Naive thymus-derived CD4-positive, alpha-beta T cell (primary cell): ENCODE data around the gene IRF4. TPM values are rescaled to one million over a fixed set of nuclear protein-coding genes. Genes with fewer than 3 reads are reported as not detected.

ENCODE experiments used
- ATAC-seq: fragments of 150-1000 bp; cut with Tn5 transposase; 2 replicates; pipeline ENCODE4 v1.10.0; 2021; ENCODE audit warnings: mild to moderate bottlenecking, moderate library complexity
- CTCF ChIA-PET: fragments of 350-600 bp; sonication (Branson Sonifier 250); formaldehyde crosslinking; loops from one replicate; lab custom pipeline; 2021; ENCODE audit warnings: antibody characterized with exemption; lab: Charles Lee
- POLR2A ChIA-PET: fragments of 350-600 bp; sonication (Branson Sonifier 250); formaldehyde crosslinking; loops from one replicate; lab custom pipeline; 2021; ENCODE audit warnings: antibody characterized with exemption, inconsistent platforms; lab: Charles Lee
- DNase-seq, 9 donors: peaks; one replicate each; pipeline versions ENCODE4 v3.0.0 to v3.0.0-alpha.2; 2020 to 2022; ENCODE audit warnings: mixed read lengths in 1 of 9
- H3K27ac ChIP-seq: one replicate; pipeline ENCODE4 v1.7.0; 2013; ENCODE audit warnings: mild to moderate bottlenecking, low read depth, low read length, moderate library complexity
- H3K27me3 ChIP-seq, 2 donors: one replicate each; pipeline ENCODE4 v1.7.0; 2013; ENCODE audit warnings: low read length in 2 of 2, mild to moderate bottlenecking in 2 of 2, moderate library complexity in 2 of 2; ENCODE audit not compliant: control insufficient read depth in 2 of 2, insufficient read depth in 2 of 2
- H3K36me3 ChIP-seq, 3 experiments: 1 replicate in 2 of 3; 2 replicates in 1 of 3; pipeline ENCODE4 v1.7.0; 2013; ENCODE audit warnings: low read length in 3 of 3, mild to moderate bottlenecking in 3 of 3, moderate library complexity in 1 of 3; ENCODE audit not compliant: insufficient read depth in 3 of 3, control insufficient read depth in 2 of 3
- H3K4me1 ChIP-seq, 2 donors: one replicate each; pipeline ENCODE4 v1.7.0; 2013; ENCODE audit warnings: low read length in 2 of 2, mild to moderate bottlenecking in 2 of 2, moderate library complexity in 1 of 2; ENCODE audit not compliant: control insufficient read depth in 2 of 2, insufficient read depth in 2 of 2
- H3K4me3 ChIP-seq: 2 replicates; pipeline ENCODE4 v1.7.0; 2013; ENCODE audit warnings: mild to moderate bottlenecking, low read length
- H3K9me3 ChIP-seq, 3 experiments: 1 replicate in 2 of 3; 2 replicates in 1 of 3; pipeline ENCODE4 v1.7.0; 2013; ENCODE audit warnings: low read length in 3 of 3; ENCODE audit not compliant: control insufficient read depth in 2 of 3
- H3K27ac Mint-ChIP-seq, 9 donors: one replicate each; pipeline ENCODE4 v1.8.0; 2020 to 2022; ENCODE audit warnings: mixed read lengths in 9 of 9, mild to moderate bottlenecking in 8 of 9, moderate library complexity in 5 of 9, inconsistent platforms in 2 of 9
- H3K27me3 Mint-ChIP-seq, 5 donors: one replicate each; pipeline ENCODE4 v1.8.0; 2021 to 2022; ENCODE audit warnings: mixed read lengths in 5 of 5, mild to moderate bottlenecking in 1 of 5
- H3K36me3 Mint-ChIP-seq, 5 donors: one replicate each; pipeline ENCODE4 v1.8.0; 2020 to 2022; ENCODE audit warnings: mixed read lengths in 5 of 5, mild to moderate bottlenecking in 3 of 5, inconsistent platforms in 1 of 5
- H3K4me1 Mint-ChIP-seq, 7 donors: one replicate each; pipeline ENCODE4 v1.8.0; 2020 to 2022; ENCODE audit warnings: mixed read lengths in 7 of 7, mild to moderate bottlenecking in 3 of 7, inconsistent platforms in 1 of 7
- H3K4me3 Mint-ChIP-seq, 10 donors: one replicate each; pipeline ENCODE4 v1.8.0; 2020 to 2022; ENCODE audit warnings: mild to moderate bottlenecking in 10 of 10, mixed read lengths in 10 of 10, moderate library complexity in 6 of 10, inconsistent platforms in 2 of 10
- H3K9me3 Mint-ChIP-seq, 11 donors: one replicate each; pipeline ENCODE4 v1.8.0; 2020 to 2022; ENCODE audit warnings: mixed read lengths in 11 of 11, mild to moderate bottlenecking in 4 of 11, inconsistent platforms in 1 of 11, moderate library complexity in 1 of 11
- intact Hi-C, 2 donors: fragments of 100-400 bp; cut with micrococcal nuclease; formaldehyde crosslinking; loops; one replicate each; pipeline ENCODE4 v1.15.1; 2023
- polyA plus RNA-seq, 2 donors: library from polyadenylated mRNA; unstranded; fragments of 300-500 nt; fragmentation: Illumina TruSeq; gene quantifications; one replicate each; pipeline ENCODE4 v1.2.3, GENCODE V29; 2021
- total RNA-seq, 6 experiments: library from RNA in 5 of 6; stranded (reverse) in 5 of 6; gene quantifications; 1 replicate in 5 of 6; 2 replicates in 1 of 6; pipeline ENCODE4 v1.2.3 and lab custom pipeline; 2021 to 2026

Gene IRF4
- total and polyA plus RNA-seq, 7 experiments from 2014 or later: 3.2 to 175 (median 13.0) TPM

GRCh38 chr6:401239-401993 lies 9.9 kb downstream of the IRF4 start:
- Mint-ChIP-seq H3K9me3 (no peaks in the 10 kb centered on the region), H3K27me3 (no peaks in the 10 kb centered on the region), H3K27ac (peak overlapping the region in 4 of 9 donors; percentile 18 to 73 (median 54)), H3K36me3 (peaks cover 0 to 83% (median 9%) of the 10 kb centered on the region in 5 donors), H3K4me1 (peaks cover 18 to 88% (median 58%) of the 10 kb centered on the region in 7 donors), H3K4me3 (peak overlapping the region in 1 of 10 donors; percentile 84)
- Histone ChIP-seq H3K4me1 (peaks cover 8 to 35% of the 10 kb centered on the region in 2 donors), H3K4me3 (no peak overlapping the region), H3K27ac (no peak overlapping the region), H3K27me3 (no peaks in the 10 kb centered on the region), H3K36me3 (peaks cover 0 to 19% (median 0%) of the 10 kb centered on the region in 3 experiments), H3K9me3 (no peaks in the 10 kb centered on the region)
- ChIA-PET CTCF (no interaction called here), POLR2A (interaction anchor here (2.4 kb wide), 1 partner anchor 10 kb away, joined by 9 read pairs; the partner anchor contains the start of gene IRF4)
- no peak for ATAC-seq
- DNase-seq: no peak
- intact Hi-C loops: loop anchor here in 1 of 2 donors (5.0 kb wide), 2 partner anchors 111 to 156 kb away; no protein-coding TSS in a partner anchor

- POLR2A ChIA-PET: interaction anchor here (1.1 to 3.0 kb wide), 2 partner anchors 8 to 10 kb away, joined by 3 to 34 read pairs; partner anchors contain the start of gene IRF4
- Histone ChIP-seq H3K4me3 (no peak overlapping the region), H3K27me3 (no peaks in the 10 kb centered on the region), H3K36me3 (peaks cover 0 to 16% (median 0%) of the 10 kb centered on the region in 3 experiments), H3K27ac (no peak overlapping the region), H3K4me1 (peaks cover 8 to 35% of the 10 kb centered on the region in 2 donors), H3K9me3 (no peaks in the 10 kb centered on the region)
- no peak for DNase-seq
- Mint-ChIP-seq H3K27me3 (no peaks in the 10 kb centered on the region), H3K27ac (peak overlapping the region in 6 of 9 donors; percentile 19 to 73 (median 54)), H3K36me3 (peaks cover 0 to 84% (median 9%) of the 10 kb centered on the region in 5 donors), H3K4me1 (peaks cover 18 to 90% (median 58%) of the 10 kb centered on the region in 7 donors), H3K9me3 (no peaks in the 10 kb centered on the region), H3K4me3 (peak overlapping the region in 3 of 10 donors; percentile 11 to 84 (median 83))
- ATAC-seq: no peak
- intact Hi-C loops: loop anchor here in 1 of 2 donors (5.0 kb wide), 2 partner anchors 110 to 155 kb away; no protein-coding TSS in a partner anchor
- CTCF ChIA-PET: interaction anchor here (1.9 to 2.9 kb wide), 2 partner anchors 9 to 52 kb away, joined by 8 to 18 read pairs; partner anchors contain the start of gene IRF4
These were observed 10.6 kb downstream of the IRF4 start for GRCh38 chr6:401994-402640.

GRCh38 chr6:402901-403658 lies 11.5 kb downstream of the IRF4 start:
- no peaks in the 10 kb centered on the region for H3K9me3 Mint-ChIP-seq
- no peaks in the 10 kb centered on the region for H3K9me3 ChIP-seq
- H3K27ac Mint-ChIP-seq: peak overlapping the region; percentile 70 to 94 (median 85)
- no peaks in the 10 kb centered on the region for H3K27me3 ChIP-seq
- POLR2A ChIA-PET: interaction anchor here (0.6 to 3.6 kb wide), 6 partner anchors 7 to 215 kb away, joined by 3 to 34 read pairs (median 4); partner anchors contain the start of gene IRF4
- H3K36me3 ChIP-seq: peaks cover 0 to 17% (median 0%) of the 10 kb centered on the region in 3 experiments
- no peak for ATAC-seq
- no peak overlapping the region for H3K27ac ChIP-seq
- no peak overlapping the region for H3K4me3 ChIP-seq
- H3K36me3 Mint-ChIP-seq: peaks cover 0 to 83% (median 14%) of the 10 kb centered on the region in 5 donors
- peaks cover 15 to 90% (median 56%) of the 10 kb centered on the region in 7 donors for H3K4me1 Mint-ChIP-seq
- intact Hi-C loops: loop anchor here in 1 of 2 donors (5.0 kb wide), 2 partner anchors 109 to 154 kb away; no protein-coding TSS in a partner anchor
- DNase-seq: peak in 2 of 9 donors; percentile 16 to 54
- CTCF ChIA-PET: interaction anchor here (0.5 to 2.9 kb wide), 4 partner anchors 10 to 190 kb away, joined by 3 to 18 read pairs (median 6); partner anchors contain the start of gene IRF4
- peaks cover 8 to 35% of the 10 kb centered on the region in 2 donors for H3K4me1 ChIP-seq
- peak overlapping the region; percentile 63 to 89 (median 84) for H3K4me3 Mint-ChIP-seq
- no peaks in the 10 kb centered on the region for H3K27me3 Mint-ChIP-seq

GRCh38 chr6:403659-404655 lies 12.4 kb downstream of the IRF4 start:
- DNase-seq (peak in 3 of 9 donors; percentile 23 to 64 (median 32)), ATAC-seq (peak; percentile 30)
- H3K27ac ChIP-seq: peak overlapping the region; percentile 16
- Mint-ChIP-seq H3K9me3 (no peaks in the 10 kb centered on the region), H3K4me3 (peak overlapping the region; percentile 72 to 89 (median 84)), H3K36me3 (peaks cover 0 to 86% (median 17%) of the 10 kb centered on the region in 5 donors), H3K27ac (peak overlapping the region; percentile 70 to 94 (median 89)), H3K4me1 (peaks cover 16 to 90% (median 61%) of the 10 kb centered on the region in 7 donors), H3K27me3 (no peaks in the 10 kb centered on the region)
- ChIA-PET CTCF (interaction anchor here (0.7 to 2.9 kb wide), 6 partner anchors 8 to 215 kb away, joined by 3 to 18 read pairs (median 6); partner anchors contain the start of gene IRF4), POLR2A (interaction anchor here (0.6 to 3.6 kb wide), 10 partner anchors 8 to 216 kb away, joined by 3 to 34 read pairs (median 4); partner anchors contain the start of genes DUSP22 and IRF4)
- H3K4me3 ChIP-seq: peak overlapping the region; percentile 32
- intact Hi-C loops: loop anchor here (1.0 to 5.0 kb wide), 8 partner anchors 11 to 216 kb away; no protein-coding TSS in a partner anchor
- H3K9me3 ChIP-seq: no peaks in the 10 kb centered on the region
- peaks cover 0 to 26% (median 3%) of the 10 kb centered on the region in 3 experiments for H3K36me3 ChIP-seq
- peaks cover 5 to 35% of the 10 kb centered on the region in 2 donors for H3K4me1 ChIP-seq
- no peaks in the 10 kb centered on the region for H3K27me3 ChIP-seq
